Activated T-cell treated with anti-CD3 and anti-CD28 coated beads for 24 hours (primary cell): ENCODE data around the gene CHD5.
A peak's percentile ranks its signal among the peaks of the same experiment; 100 is the strongest.

Experiments used
- DNase-seq: peaks from one replicate; pipeline ENCODE4 v3.0.0-alpha.2; 2020; ENCODE audit warnings: low read depth

The CHD5 gene

GRCh38 chr1:6152181-6152580, 27.9 kb downstream of the CHD5 start:
- DNase-seq = no peak

GRCh38 chr1:6151291-6151822, 28.8 kb downstream of the CHD5 start:
- DNase-seq = no peak

- DNase-seq = no peak
Observed at GRCh38 chr1:6150006-6150938, 29.8 kb downstream of the CHD5 start.

- DNase-seq = no peak
Observed at GRCh38 chr1:6149597-6149996, 30.5 kb downstream of the CHD5 start.

GRCh38 chr1:6148497-6149241, 31.5 kb downstream of the CHD5 start:
- peak; percentile 64 for DNase-seq

- no peak for DNase-seq
Observed at GRCh38 chr1:6145864-6146410, 34.2 kb downstream of the CHD5 start.

GRCh38 chr1:6145396-6145750, 34.7 kb downstream of the CHD5 start:
- no peak for DNase-seq

- no peak for DNase-seq
Observed at GRCh38 chr1:6144647-6145395, 35.3 kb downstream of the CHD5 start.

GRCh38 chr1:6144175-6144574, 35.9 kb downstream of the CHD5 start:
- no peak for DNase-seq

GRCh38 chr1:6143395-6143794, 36.7 kb downstream of the CHD5 start:
- DNase-seq = no peak

GRCh38 chr1:6142734-6143133, 37.4 kb downstream of the CHD5 start:
- no peak for DNase-seq

- DNase-seq = no peak
Observed at GRCh38 chr1:6142036-6142621, 38.0 kb downstream of the CHD5 start.

- DNase-seq = peak; percentile 7
Observed at GRCh38 chr1:6141592-6141991, 38.5 kb downstream of the CHD5 start.

GRCh38 chr1:6140413-6140812, 39.7 kb downstream of the CHD5 start:
- DNase-seq = no peak

- no peak for DNase-seq
Observed at GRCh38 chr1:6137758-6138157, 42.4 kb downstream of the CHD5 start.

- no peak for DNase-seq
Observed at GRCh38 chr1:6136516-6137220, 43.5 kb downstream of the CHD5 start.

GRCh38 chr1:6134741-6135510, 45.2 kb downstream of the CHD5 start:
- DNase-seq = no peak

- DNase-seq = no peak
Observed at GRCh38 chr1:6134206-6134605, 45.9 kb downstream of the CHD5 start.

- DNase-seq = no peak
Observed at GRCh38 chr1:6133146-6133895, 46.8 kb downstream of the CHD5 start.
